Central memory CD8-positive, alpha-beta T cell (primary cell): Measurements from ENCODE around the gene CPS1.

ENCODE experiments used
- ATAC-seq: fragments of 150-1000 bp; cut with Tn5 transposase; replicated peaks from 2 replicates; pipeline ENCODE4 v1.10.0; 2022; ENCODE audit warnings: mild to moderate bottlenecking, moderate FRiP score, moderate number of reproducible peaks; ENCODE audit not compliant: poor library complexity, severe bottlenecking; ENCODE audit errors: extremely low read depth
- DNase-seq, 2 donors: peaks; one replicate each; pipeline ENCODE4 v3.0.0; 2021; ENCODE audit warnings: low spot score in 2 of 2
- H3K27ac Mint-ChIP-seq: one replicate; pipeline ENCODE4 v1.8.0; 2022; ENCODE audit warnings: low read depth, mild to moderate bottlenecking, moderate library complexity, mixed read lengths
- H3K27me3 Mint-ChIP-seq: one replicate; pipeline ENCODE4 v1.8.0; 2022; ENCODE audit warnings: mixed read lengths
- H3K36me3 Mint-ChIP-seq: one replicate; pipeline ENCODE4 v1.8.0; 2022; ENCODE audit warnings: mild to moderate bottlenecking, moderate library complexity, mixed read lengths; ENCODE audit not compliant: insufficient read depth
- H3K4me1 Mint-ChIP-seq: one replicate; pipeline ENCODE4 v1.8.0; 2022; ENCODE audit warnings: mixed read lengths
- H3K4me3 Mint-ChIP-seq: one replicate; pipeline ENCODE4 v1.8.0; 2022; ENCODE audit warnings: mild to moderate bottlenecking, moderate library complexity, mixed read lengths
- H3K9me3 Mint-ChIP-seq: one replicate; pipeline ENCODE4 v1.8.0; 2022; ENCODE audit warnings: mixed read lengths

The CPS1 gene

DNA sequence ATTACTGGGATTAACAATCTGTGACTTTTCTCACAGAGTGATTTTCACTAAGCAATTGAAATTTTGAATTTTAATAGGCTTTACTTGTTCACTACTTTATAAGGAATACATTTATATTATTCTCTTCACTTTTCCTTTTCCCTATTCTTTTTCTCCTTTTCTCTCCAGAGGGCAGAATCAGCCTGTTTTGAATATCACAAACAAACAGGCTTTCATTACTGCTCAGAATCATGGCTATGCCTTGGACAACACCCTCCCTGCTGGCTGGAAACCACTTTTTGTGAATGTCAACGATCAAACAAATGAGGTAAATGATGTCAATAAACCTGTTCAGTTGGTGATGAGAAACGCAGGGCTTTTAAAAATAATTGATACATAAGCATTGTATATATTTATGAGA is 35.3 kb downstream of the CPS1 start:
- no peaks in the 10 kb centered on the region for H3K27me3 Mint-ChIP-seq
- no peak for ATAC-seq
- no peak overlapping the region for H3K4me3 Mint-ChIP-seq
- no peaks in the 10 kb centered on the region for H3K36me3 Mint-ChIP-seq
- DNase-seq: no peak
- H3K27ac Mint-ChIP-seq: no peak overlapping the region
- H3K9me3 Mint-ChIP-seq: no peaks in the 10 kb centered on the region
- H3K4me1 Mint-ChIP-seq: no peaks in the 10 kb centered on the region

DNA sequence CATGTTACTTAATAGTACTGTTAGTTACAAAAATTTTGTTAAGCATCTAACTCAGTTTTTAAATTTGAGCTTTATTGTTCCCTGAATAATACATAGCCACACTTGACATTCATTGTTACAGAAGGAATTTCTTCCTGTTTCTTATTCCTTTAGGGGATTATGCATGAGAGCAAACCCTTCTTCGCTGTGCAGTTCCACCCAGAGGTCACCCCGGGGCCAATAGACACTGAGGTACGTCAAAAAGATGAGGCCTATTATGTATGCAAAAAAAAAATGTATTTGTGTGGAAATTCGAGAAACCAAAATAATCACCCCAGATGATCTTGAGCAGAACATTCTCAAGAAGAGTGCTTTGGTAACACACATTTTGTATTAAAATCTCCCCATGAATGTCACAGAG is 36.3 kb downstream of the CPS1 start:
- ATAC-seq (no peak), DNase-seq (no peak)
- H3K27ac Mint-ChIP-seq: no peak overlapping the region
- H3K9me3 Mint-ChIP-seq: no peaks in the 10 kb centered on the region
- H3K4me1 Mint-ChIP-seq: no peaks in the 10 kb centered on the region
- no peaks in the 10 kb centered on the region for H3K36me3 Mint-ChIP-seq
- H3K4me3 Mint-ChIP-seq: no peak overlapping the region
- peaks cover 2% of the 10 kb centered on the region for H3K27me3 Mint-ChIP-seq

DNA sequence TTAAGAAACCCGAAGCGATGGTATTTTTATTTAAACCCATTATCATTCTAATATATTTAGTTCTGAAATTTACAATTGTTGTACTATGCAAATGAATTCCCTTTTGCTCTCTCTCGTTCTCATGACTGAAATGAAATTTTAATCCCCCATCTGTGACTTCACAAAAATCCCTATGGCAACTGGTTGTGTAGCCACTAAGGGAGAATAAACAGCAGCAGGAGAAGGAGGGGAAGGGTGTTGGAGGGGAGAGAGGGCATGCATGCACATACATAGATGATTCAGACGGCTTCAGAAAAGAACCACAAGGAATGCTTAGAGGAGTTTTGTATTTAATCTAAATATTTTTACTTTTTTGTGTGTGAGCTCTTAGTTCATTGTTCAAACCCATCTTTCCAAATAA is 36.8 kb downstream of the CPS1 start:
- DNase-seq (no peak), ATAC-seq (no peak)
- H3K4me3 Mint-ChIP-seq: no peak overlapping the region
- H3K27ac Mint-ChIP-seq: no peak overlapping the region
- peaks cover 1% of the 10 kb centered on the region for H3K9me3 Mint-ChIP-seq
- peaks cover 6% of the 10 kb centered on the region for H3K27me3 Mint-ChIP-seq
- H3K36me3 Mint-ChIP-seq: no peaks in the 10 kb centered on the region
- H3K4me1 Mint-ChIP-seq: no peaks in the 10 kb centered on the region

DNA sequence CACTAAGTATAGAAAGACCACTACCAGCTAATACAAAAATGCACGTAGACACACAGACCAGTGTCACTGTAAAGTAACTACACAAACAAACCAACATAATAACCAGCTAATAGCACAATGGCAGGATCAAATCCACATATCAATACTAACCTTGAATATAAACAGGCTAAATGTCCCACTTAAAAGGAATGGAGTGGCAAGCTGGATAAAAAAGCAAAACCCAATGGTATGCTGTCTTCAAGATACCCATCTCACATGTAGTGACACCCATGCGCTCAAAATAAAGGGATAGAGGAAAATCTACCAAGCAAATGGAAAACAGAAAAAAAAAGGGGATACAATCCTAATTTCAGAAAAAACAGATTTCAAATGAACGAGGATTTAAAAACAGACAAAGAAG is 41.8 kb downstream of the CPS1 start:
- Mint-ChIP-seq H3K4me1 (no peaks in the 10 kb centered on the region), H3K36me3 (no peaks in the 10 kb centered on the region), H3K27ac (no peak overlapping the region), H3K27me3 (peaks cover 12% of the 10 kb centered on the region), H3K4me3 (no peak overlapping the region), H3K9me3 (peaks cover 6% of the 10 kb centered on the region)
- DNase-seq (no peak), ATAC-seq (no peak)

DNA sequence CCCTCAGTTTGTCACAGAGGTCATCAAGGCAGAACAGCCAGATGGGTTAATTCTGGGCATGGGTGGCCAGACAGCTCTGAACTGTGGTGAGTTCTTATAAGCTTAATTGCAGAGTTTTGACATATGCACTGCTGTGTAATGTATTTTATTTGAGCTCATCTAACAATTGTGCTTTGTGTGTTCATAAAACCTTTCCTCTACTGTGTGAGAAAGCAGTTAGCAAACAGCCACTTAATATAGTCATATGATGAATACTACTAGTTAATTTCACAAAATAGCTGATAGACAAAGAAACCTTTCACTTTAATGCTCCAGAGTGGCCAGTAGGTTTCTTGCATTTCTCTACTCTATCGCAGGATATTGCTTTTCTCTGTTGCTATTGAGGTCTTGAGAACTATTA is 43.1 kb downstream of the CPS1 start:
- Mint-ChIP-seq H3K36me3 (no peaks in the 10 kb centered on the region), H3K4me3 (no peak overlapping the region), H3K4me1 (no peaks in the 10 kb centered on the region), H3K9me3 (peaks cover 6% of the 10 kb centered on the region), H3K27ac (no peak overlapping the region), H3K27me3 (peaks cover 12% of the 10 kb centered on the region)
- no peak for DNase-seq
- ATAC-seq: no peak

DNA sequence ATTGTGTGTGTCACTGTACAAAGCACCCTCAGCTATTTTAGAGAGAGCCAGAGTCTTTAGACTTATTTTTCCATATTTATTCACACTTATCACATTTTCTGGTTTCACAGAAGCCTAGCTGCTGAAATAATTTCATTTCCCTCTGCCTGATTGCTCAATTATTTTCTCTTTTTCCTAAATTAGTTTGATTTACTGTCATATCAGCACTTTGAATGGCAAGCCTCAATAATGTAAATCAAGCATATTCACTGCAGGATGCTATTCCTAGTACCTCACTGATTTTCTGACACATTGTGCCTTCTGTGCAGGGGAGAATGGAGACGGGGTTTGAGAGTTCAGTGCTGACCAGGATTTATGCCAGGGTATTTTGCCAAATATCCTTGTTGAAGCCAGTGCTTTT is 48.3 kb downstream of the CPS1 start:
- ATAC-seq: no peak
- no peak overlapping the region for H3K27ac Mint-ChIP-seq
- no peaks in the 10 kb centered on the region for H3K4me1 Mint-ChIP-seq
- no peaks in the 10 kb centered on the region for H3K27me3 Mint-ChIP-seq
- H3K4me3 Mint-ChIP-seq: no peak overlapping the region
- no peaks in the 10 kb centered on the region for H3K9me3 Mint-ChIP-seq
- H3K36me3 Mint-ChIP-seq: no peaks in the 10 kb centered on the region
- no peak for DNase-seq

DNA sequence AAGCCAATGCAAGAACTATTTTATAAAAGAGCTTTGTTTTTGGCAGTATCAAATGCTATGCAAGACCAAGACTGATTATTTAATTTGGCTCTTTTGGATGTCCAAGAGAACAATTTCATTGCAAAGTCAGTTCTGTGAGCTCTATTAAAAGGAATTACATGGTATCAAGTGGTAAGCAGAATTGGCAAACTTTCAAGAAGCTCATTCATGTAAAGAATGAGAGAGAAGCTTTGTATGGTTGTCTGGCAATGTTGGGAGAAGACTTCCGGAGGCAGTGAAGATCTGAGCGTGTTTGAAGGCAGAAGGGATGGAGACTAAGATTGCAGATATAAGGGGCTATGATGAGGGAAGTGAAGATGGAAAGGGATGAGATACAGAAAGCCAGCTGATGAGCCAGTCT is 49.6 kb downstream of the CPS1 start:
- Mint-ChIP-seq H3K4me3 (no peak overlapping the region), H3K9me3 (no peaks in the 10 kb centered on the region), H3K4me1 (no peaks in the 10 kb centered on the region), H3K36me3 (no peaks in the 10 kb centered on the region), H3K27me3 (no peaks in the 10 kb centered on the region), H3K27ac (no peak overlapping the region)
- no peak for ATAC-seq
- DNase-seq: no peak

DNA sequence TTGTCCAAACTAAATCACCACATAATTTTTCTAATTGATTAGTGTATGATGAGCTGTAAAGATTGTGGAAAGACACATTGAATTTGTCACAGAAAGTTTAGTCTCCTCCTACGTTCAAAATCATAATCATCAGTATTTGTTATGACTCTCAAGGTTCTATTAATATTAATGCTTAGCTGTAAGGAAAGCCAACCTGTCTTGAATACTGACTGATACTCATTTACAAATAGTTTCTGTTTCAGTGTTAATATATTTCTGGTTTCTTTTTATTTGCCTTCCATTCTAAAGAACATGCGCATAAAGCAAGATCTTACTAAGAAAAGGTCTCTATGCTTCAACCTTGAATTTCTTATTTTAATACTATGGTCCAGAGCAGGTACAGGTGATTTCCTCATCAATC is 55.1 kb downstream of the CPS1 start:
- DNase-seq (no peak), ATAC-seq (no peak)
- H3K27ac Mint-ChIP-seq: no peak overlapping the region
- no peaks in the 10 kb centered on the region for H3K4me1 Mint-ChIP-seq
- no peak overlapping the region for H3K4me3 Mint-ChIP-seq
- H3K36me3 Mint-ChIP-seq: no peaks in the 10 kb centered on the region
- H3K9me3 Mint-ChIP-seq: no peaks in the 10 kb centered on the region
- no peaks in the 10 kb centered on the region for H3K27me3 Mint-ChIP-seq

DNA sequence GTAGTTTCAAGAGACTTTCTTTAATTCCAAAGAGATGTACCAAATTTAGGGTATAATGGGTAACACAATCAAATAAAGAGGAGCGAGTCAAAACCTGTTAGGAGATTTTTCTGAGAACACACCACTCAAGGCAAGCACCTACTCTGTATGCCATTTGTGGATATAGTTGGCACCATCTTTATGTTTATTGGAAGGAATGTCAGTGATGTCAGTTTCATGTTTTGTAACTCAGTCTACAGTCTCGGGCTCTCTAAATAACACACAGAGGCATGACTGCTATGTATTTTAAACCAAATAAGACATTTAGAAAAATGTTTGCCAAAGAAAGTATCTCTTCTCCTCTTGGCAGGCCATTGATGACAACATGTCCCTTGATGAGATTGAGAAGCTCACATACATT is 59.7 kb downstream of the CPS1 start:
- H3K4me1 Mint-ChIP-seq: no peaks in the 10 kb centered on the region
- no peak for ATAC-seq

DNA sequence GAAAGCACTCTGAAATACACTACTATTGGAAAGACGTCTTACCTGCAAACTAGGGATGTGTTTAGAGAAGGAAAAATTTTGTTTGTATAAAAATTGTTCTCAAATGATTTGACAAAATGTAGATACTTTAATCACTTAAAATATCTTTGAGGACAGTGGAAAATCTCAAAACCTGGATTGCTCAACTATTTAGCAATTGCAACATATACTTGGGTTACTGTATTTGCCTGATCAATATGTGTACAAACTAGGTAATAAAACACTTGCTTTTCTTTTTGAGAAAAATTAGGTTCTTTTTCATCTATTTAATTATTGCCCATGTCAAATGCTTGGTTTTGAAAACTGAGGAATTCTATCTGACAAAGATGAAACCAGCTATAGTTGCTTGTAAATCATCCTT is 60.9 kb downstream of the CPS1 start:
- Mint-ChIP-seq H3K27me3 (no peaks in the 10 kb centered on the region), H3K4me1 (no peaks in the 10 kb centered on the region)
- ATAC-seq: no peak

More for the DNA sequence above, 59.7 kb downstream of the CPS1 start:
- H3K4me3 Mint-ChIP-seq: no peak overlapping the region
- H3K36me3 Mint-ChIP-seq: no peaks in the 10 kb centered on the region
- no peaks in the 10 kb centered on the region for H3K9me3 Mint-ChIP-seq
- H3K27me3 Mint-ChIP-seq: no peaks in the 10 kb centered on the region
- no peak overlapping the region for H3K27ac Mint-ChIP-seq
- DNase-seq: no peak

DNA sequence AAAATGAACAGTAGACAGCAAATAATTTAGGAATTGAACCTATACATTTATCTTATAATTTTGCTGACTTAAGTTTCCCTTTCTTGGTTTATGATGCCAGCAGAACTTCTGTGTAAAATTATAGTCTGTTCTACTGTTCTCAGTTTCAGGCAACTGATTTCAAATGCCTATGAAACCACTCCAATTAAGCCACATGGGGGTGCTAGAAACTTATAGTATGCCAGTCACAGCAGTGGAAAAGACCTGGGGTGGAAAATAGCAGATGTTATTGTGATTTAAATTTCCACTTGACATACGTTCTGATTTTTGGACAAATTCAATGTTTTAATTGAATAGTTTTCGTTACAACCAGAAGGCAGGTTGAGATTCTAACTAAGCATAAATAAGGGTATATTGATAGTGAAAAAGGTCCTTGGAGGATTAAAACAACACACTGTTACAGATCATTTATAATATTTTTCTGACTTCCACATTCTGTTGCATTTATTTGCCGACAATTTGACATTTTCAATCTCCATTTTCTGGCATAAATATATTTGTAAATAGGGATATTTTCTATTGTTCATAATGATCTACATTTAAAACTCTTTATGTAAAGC is 61.4 kb downstream of the CPS1 start:
- ATAC-seq: no peak
- no peaks in the 10 kb centered on the region for H3K4me1 Mint-ChIP-seq
- no peaks in the 10 kb centered on the region for H3K36me3 Mint-ChIP-seq
- H3K27ac Mint-ChIP-seq: no peak overlapping the region
- H3K9me3 Mint-ChIP-seq: no peaks in the 10 kb centered on the region
- no peak overlapping the region for H3K4me3 Mint-ChIP-seq
- no peaks in the 10 kb centered on the region for H3K27me3 Mint-ChIP-seq
- DNase-seq: no peak

More for the DNA sequence above, 60.9 kb downstream of the CPS1 start:
- DNase-seq: no peak
- Mint-ChIP-seq H3K36me3 (no peaks in the 10 kb centered on the region), H3K4me3 (no peak overlapping the region), H3K9me3 (no peaks in the 10 kb centered on the region), H3K27ac (no peak overlapping the region)

DNA sequence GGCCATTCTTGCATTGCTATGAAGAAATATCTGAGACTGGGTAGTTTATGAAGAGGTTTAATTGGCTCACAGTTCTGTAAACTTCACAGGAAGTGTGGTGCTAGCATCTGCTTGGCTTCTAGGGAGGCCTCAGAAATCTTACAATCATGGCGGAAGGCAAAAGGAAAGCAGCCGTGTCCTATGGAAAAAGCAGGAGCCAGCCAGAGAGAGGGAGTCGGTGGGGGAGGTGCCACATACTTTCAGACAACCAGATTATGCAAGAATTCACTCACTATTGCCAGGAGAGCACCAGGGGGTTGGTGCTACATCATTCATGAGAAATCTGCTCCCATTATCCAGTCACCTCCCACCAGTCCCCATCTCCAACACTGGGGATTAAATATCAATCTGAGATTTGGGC is 64.1 kb downstream of the CPS1 start:
- ATAC-seq (no peak), DNase-seq (no peak)
- no peaks in the 10 kb centered on the region for H3K4me1 Mint-ChIP-seq
- no peaks in the 10 kb centered on the region for H3K36me3 Mint-ChIP-seq
- H3K4me3 Mint-ChIP-seq: no peak overlapping the region
- no peaks in the 10 kb centered on the region for H3K9me3 Mint-ChIP-seq
- no peak overlapping the region for H3K27ac Mint-ChIP-seq
- H3K27me3 Mint-ChIP-seq: no peaks in the 10 kb centered on the region

DNA sequence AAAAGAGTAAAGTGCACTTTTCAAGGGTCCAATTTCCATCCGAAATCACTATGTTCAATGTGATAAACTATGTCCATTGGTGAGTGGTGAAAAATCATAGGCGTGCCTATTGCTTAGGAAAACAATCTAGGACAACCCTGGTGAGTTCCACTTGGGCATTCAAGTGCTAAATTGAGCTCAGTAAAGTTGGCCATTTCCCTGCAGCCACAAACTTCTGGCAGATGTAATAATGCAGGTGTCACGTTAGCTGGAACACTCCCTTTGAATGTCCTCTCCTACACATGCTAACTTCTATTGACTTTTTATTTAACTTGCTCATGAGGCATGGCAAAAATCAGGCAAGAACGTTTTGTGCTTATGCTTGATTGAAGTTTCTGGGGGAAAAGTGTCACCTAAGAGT is 67.1 kb downstream of the CPS1 start:
- H3K27me3 Mint-ChIP-seq: no peaks in the 10 kb centered on the region
- no peaks in the 10 kb centered on the region for H3K36me3 Mint-ChIP-seq
- no peaks in the 10 kb centered on the region for H3K9me3 Mint-ChIP-seq
- H3K4me3 Mint-ChIP-seq: no peak overlapping the region
- ATAC-seq: no peak
- H3K4me1 Mint-ChIP-seq: no peaks in the 10 kb centered on the region
- DNase-seq: no peak
- H3K27ac Mint-ChIP-seq: no peak overlapping the region

DNA sequence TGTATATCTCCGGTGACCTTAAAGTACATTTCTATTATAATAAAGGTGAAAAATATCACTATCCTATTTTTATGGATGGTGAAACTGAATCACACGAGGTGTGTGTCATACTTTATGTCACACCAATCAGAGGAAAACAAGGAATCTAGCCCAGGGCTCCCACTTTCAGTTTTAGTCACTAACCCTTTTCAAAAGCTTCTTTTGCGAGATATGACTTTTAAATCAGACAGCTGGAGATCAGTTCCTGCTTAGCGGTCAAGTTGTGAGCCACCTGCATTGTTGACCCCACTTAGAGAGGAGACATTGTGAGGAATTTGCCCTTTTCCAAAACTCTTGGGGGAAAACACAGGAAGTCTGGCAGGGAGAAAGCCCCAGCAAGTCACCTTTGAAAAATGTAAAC is 70.5 kb downstream of the CPS1 start:
- Mint-ChIP-seq H3K4me1 (no peaks in the 10 kb centered on the region), H3K9me3 (no peaks in the 10 kb centered on the region), H3K27me3 (no peaks in the 10 kb centered on the region), H3K36me3 (no peaks in the 10 kb centered on the region), H3K27ac (no peak overlapping the region), H3K4me3 (no peak overlapping the region)
- DNase-seq (no peak), ATAC-seq (no peak)
